GM12878 (cell line): ENCODE measurements around the gene SMC3.

Experiments
- NR2C1 ChIP-seq: fragments of 450-650 bp; IDR thresholded peaks from 2 replicates; pipeline ENCODE4 v1.6.1; 2017; ENCODE audit warnings: antibody characterized with exemption, mild to moderate bottlenecking, moderate library complexity
- POLR2A ChIP-seq: IDR thresholded peaks from 2 replicates; pipeline ENCODE4 v1.6.1; 2011; ENCODE audit warnings: low read depth, mild to moderate bottlenecking, low read length
- TARDBP ChIP-seq: IDR thresholded peaks from 2 replicates; pipeline ENCODE4 v1.6.1; 2016; ENCODE audit warnings: borderline replicate concordance
- TF ChIP-seq, protein P1 (sequence below): IDR thresholded peaks from 2 replicates; pipeline ENCODE4 v1.6.1; 2011; ENCODE audit warnings: low read depth, mild to moderate bottlenecking, low read length, moderate library complexity, borderline replicate concordance; ENCODE audit errors: extremely low read depth

DNA sequence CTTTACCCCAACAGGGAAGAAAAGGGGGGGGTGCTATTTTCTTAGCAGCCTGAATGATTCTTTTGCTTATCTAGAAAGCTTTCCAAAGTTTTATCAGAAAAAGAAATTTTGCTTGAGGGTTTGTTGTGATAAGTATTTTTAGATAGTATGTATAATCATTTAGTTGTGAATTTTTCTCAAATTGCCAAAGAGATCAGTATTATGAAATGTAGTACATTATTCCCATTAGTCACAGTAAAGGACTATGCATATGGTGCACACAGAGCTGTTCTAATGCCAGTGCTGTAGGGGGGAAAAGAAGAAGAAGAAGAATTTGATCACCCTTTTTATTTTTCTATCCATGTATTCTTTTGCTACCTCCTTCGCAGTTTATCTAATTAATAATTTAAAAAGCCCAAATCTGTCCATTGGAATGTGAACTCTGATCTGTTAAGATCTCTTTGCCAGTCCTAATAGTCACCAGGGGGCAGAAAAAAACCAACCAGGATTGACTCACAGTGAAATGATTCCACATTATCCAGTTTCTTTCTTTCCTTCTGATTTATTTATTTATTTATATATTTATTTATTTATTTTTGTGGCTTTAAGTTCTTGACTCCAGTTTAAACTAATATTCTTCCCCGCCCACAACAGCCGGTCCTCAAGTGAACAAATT, 81.3 kb downstream of the SMC3 start:
- TF ChIP-seq, protein P1, sequence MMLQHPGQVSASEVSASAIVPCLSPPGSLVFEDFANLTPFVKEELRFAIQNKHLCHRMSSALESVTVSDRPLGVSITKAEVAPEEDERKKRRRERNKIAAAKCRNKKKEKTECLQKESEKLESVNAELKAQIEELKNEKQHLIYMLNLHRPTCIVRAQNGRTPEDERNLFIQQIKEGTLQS: no peak
- no peak for TF ChIP-seq POLR2A
- no peak for TF ChIP-seq TARDBP
- no peak for TF ChIP-seq NR2C1
